Measurements from ENCODE around the gene PIK3CD. TPM values are rescaled to one million over a fixed set of nuclear protein-coding genes. Genes with fewer than 3 reads are reported as not detected.

PIK3CD gene
- total and polyA plus RNA-seq, 10 of the 15 experiments (the other 5 are each of a cell fraction or from before 2014, with no cell fraction given), result 7.0 to 101 (median 51.1) TPM

GRCh38 chr1:9691108-9691445 is 39.5 kb downstream of the PIK3CD start:
- ATAC-seq (no peak), FAIRE-seq (no peak), DNase-seq (ENCODE audit: low read depth, low spot score) (no peak)
- ChIA-PET CTCF (interaction anchor here (0.8 to 1.4 kb wide), 4 partner anchors 38 to 172 kb away, joined by 3 to 6 read pairs (median 4); no protein-coding TSS in a partner anchor), POLR2A (interaction anchor here (0.9 kb wide), 2 partner anchors 16 to 37 kb away, joined by 3 to 4 read pairs; no protein-coding TSS in a partner anchor), SMC1A (ENCODE audit: uncharacterized antibody, unreplicated experiment) (interaction anchor here (1.0 to 1.1 kb wide), 2 partner anchors 22 to 63 kb away, joined by 3 read pairs; no protein-coding TSS in a partner anchor), RAD21 (ENCODE audit: unreplicated experiment) (interaction anchor here (0.8 to 3.0 kb wide), 2 partner anchors 62 to 170 kb away, joined by 3 to 8 read pairs; no protein-coding TSS in a partner anchor)
- peaks cover 19% of the 10 kb centered on the region for H3K4me1 ChIP-seq (ENCODE audit: control insufficient read depth, insufficient read depth, low read length)
- no peaks in the 10 kb centered on the region for H3K9me3 ChIP-seq (replicated peaks; ENCODE audit: control insufficient read depth, insufficient read depth, low read length)
- in situ Hi-C loops (cut with MboI) (no loop called here), intact Hi-C loops (cut with micrococcal nuclease; ENCODE audit: unreplicated experiment) (no loop called here)
- no peaks in the 10 kb centered on the region for H3K27me3 ChIP-seq (replicated peaks in 1 of 2; ENCODE audit: control insufficient read depth in 2 of 2, insufficient read depth in 2 of 2, low read length in 1 of 2)
- H3K9ac ChIP-seq (ENCODE audit: control insufficient read depth, insufficient read depth, low read length), result no peak overlapping the region
- WGBS (ENCODE audit: insufficient coverage, insufficient replicate concordance, low lambda C conversion rate, missing lambda C conversion rate), result 65% methylated on average over 6 of the region's 6 CpGs
- H3K4me3 ChIP-seq, result no peak overlapping the region
- BruUV-seq (replicated peaks), result no TSS peak
- H3K4me2 ChIP-seq (ENCODE audit: control insufficient read depth, insufficient read depth), result no peak overlapping the region
- peaks cover 14 to 22% of the 10 kb centered on the region in 2 experiments for H3K36me3 ChIP-seq (ENCODE audit: control insufficient read depth in 2 of 2, insufficient read depth in 2 of 2, low read length in 1 of 2)
- peaks cover 78% of the 10 kb centered on the region for H3K79me2 ChIP-seq (ENCODE audit: control insufficient read depth, insufficient read depth, low read length)
- no peak overlapping the region for H3K27ac ChIP-seq (ENCODE audit: control insufficient read depth, insufficient read depth)
- no peak overlapping the region for H2AFZ ChIP-seq (ENCODE audit: control insufficient read depth, low read depth, low read length)
- peaks cover 2% of the 10 kb centered on the region; the same call in 1 of the 2 replicates for H4K20me1 ChIP-seq (ENCODE audit: control insufficient read depth, insufficient read depth)
- no peak for TF ChIP-seq MTA3 (IDR thresholded peaks at IDR 0.05; ENCODE audit: borderline replicate concordance, low read length)
- TF ChIP-seq RUNX3 (IDR thresholded peaks at IDR 0.05; ENCODE audit: low read length), result no peak
- no peak for TF ChIP-seq PAX8 (IDR thresholded peaks at IDR 0.05)
- TF ChIP-seq SIX5 (IDR thresholded peaks at IDR 0.05; ENCODE audit: low read depth, low read length, severe bottlenecking), result no peak
- TF ChIP-seq ZBTB11 (CRISPR knock-in tag; IDR thresholded peaks at IDR 0.05), result no peak
